NCI-H146 treated with DMSO at 0.1 percent for 48 hours (cell line): Measurements from ENCODE around the gene PSPC1.
"Not testable (repeated sequence)": the region's sequence is repeated elsewhere in the genome, so short reads cannot be mapped to it uniquely, and the experiment has no call there.

ENCODE experiments used
- DNase-seq: peaks from one replicate; lab custom pipeline; 2025; ENCODE audit not compliant: unreplicated experiment; lab: John Stamatoyannopoulos, UW

Gene PSPC1

GRCh38 chr13:19782727-19783682, at the start of gene PSPC1:
TSS of gene PSPC1 (minus strand) at chr13:19782945. CDS start at chr13:19782757, 188 bp downstream.
- DNase-seq = peak; percentile 77

- DNase-seq = no peak
Measured at GRCh38 chr13:19822673-19823072, 39.9 kb upstream of the PSPC1 start.

GRCh38 chr13:19818223-19818842, 35.6 kb upstream of the PSPC1 start:
- DNase-seq = no peak

GRCh38 chr13:19817510-19818158, 34.9 kb upstream of the PSPC1 start:
- no peak for DNase-seq

- no peak for DNase-seq
Measured at GRCh38 chr13:19817106-19817505, 34.4 kb upstream of the PSPC1 start.

GRCh38 chr13:19815842-19816241, 33.1 kb upstream of the PSPC1 start:
- DNase-seq = not testable (repeated sequence)

- no peak for DNase-seq
Measured at GRCh38 chr13:19810996-19811881, 28.5 kb upstream of the PSPC1 start.

- peak; percentile 6 for DNase-seq
Measured at GRCh38 chr13:19810151-19810550, 27.4 kb upstream of the PSPC1 start.

GRCh38 chr13:19805765-19806164, 23.0 kb upstream of the PSPC1 start:
- no peak for DNase-seq

- DNase-seq = no peak
Measured at GRCh38 chr13:19795956-19796355, 13.2 kb upstream of the PSPC1 start.

GRCh38 chr13:19794631-19795030, 11.9 kb upstream of the PSPC1 start:
- DNase-seq = no peak

- DNase-seq = no peak
Measured at GRCh38 chr13:19791953-19792537, 9.3 kb upstream of the PSPC1 start.

GRCh38 chr13:19782049-19782726, 557 bp downstream of the PSPC1 start:
- DNase-seq = no peak

GRCh38 chr13:19781526-19781925, 1.2 kb downstream of the PSPC1 start:
- no peak for DNase-seq

- DNase-seq = not testable (repeated sequence)
Measured at GRCh38 chr13:19780753-19781418, 1.9 kb downstream of the PSPC1 start.

GRCh38 chr13:19772306-19772705, 10.4 kb downstream of the PSPC1 start:
- DNase-seq = no peak

- DNase-seq = no peak
Measured at GRCh38 chr13:19769854-19770253, 12.9 kb downstream of the PSPC1 start.

- no peak for DNase-seq
Measured at GRCh38 chr13:19767966-19768365, 14.8 kb downstream of the PSPC1 start.

GRCh38 chr13:19766591-19766990, 16.2 kb downstream of the PSPC1 start:
- DNase-seq = no peak
